ENCODE data around the gene IMP4. TPM values are rescaled to one million over a fixed set of nuclear protein-coding genes. Genes with fewer than 3 reads are reported as not detected.

Gene IMP4
- total RNA-seq, 1 experiment from 2014 or later = 103 TPM

DNA sequence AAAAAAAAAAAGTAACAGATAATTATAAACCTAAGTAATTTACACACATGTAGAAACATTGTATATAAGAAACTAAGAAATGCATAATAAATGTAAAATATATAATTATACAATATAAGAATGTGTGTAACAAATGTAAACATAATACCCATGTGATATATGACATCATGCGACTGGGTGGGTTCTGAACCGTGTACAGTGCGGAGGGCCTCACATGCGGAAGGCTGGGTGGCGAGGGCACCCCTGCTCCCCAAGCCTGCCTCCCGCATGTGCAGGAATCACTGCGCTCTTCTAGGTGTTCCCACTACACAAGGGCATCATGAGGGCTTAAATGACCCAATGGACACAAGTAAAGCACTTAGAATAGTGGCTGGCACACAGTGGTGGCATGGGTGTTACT, 15.2 kb downstream of the IMP4 start:
- DNase-seq (ENCODE audit: low read depth) = no peak

DNA sequence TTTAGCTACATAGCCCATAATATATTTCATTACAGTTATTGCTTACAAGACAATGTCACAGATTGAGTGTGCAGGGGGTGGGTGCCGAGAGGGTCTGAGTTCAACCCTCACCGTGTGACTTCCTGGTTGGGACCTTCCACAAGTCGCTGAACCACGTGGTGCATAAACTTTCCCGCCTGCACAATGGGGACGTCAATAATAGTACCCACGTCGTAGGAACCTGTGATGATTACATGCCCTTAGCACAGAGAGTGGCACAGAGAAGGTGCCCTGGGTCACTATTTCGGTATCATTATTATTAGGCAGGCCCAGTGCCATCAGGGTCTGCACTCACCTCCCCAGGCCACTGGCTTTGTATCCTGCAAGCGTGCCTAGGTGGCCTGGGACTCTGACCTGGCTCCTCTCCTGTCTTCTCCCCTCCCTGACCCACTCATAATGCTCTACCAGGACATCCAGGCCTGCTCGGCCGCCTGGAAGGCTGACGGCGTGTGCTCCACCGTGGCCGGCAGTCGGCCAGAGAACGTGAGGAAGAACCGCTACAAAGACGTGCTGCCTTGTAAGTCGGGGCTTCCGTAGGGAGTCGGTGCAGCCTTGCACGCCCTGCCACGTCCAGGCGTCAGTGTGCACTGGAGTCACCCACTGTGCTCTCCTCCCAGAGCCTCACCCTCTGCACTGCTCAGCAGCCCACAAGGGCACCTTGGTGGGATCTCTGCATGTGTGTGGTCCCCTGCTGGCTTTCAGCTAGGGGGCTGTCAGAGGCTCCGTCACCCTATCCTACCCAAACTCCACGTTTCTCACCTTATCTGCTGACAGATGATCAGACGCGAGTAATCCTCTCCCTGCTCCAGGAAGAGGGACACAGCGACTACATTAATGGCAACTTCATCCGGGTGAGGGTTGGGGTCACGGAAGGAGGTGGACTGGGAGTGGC, 16.0 kb downstream of the IMP4 start:
- DNase-seq (ENCODE audit: low read depth) = no peak

DNA sequence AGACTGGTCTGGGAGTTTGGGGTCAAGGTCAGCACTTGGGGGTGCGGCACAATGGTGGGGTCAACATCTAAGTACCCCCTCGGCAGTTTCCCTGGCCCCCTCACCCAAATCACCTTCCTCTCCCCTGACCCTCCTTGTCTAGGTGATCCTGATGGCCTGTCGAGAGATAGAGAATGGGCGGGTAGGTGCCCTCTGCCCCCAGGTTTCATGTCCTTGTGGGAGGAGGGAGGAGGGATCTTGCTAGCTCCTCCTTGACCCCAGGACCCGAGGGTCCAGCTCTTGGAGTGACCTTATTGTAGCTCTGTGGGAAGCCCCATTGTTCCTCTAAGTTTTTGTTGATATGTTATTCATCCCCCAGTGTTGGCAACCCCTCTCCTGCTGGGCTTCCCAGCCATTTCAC, 16.8 kb downstream of the IMP4 start:
- DNase-seq (ENCODE audit: low read depth) = no peak

DNA sequence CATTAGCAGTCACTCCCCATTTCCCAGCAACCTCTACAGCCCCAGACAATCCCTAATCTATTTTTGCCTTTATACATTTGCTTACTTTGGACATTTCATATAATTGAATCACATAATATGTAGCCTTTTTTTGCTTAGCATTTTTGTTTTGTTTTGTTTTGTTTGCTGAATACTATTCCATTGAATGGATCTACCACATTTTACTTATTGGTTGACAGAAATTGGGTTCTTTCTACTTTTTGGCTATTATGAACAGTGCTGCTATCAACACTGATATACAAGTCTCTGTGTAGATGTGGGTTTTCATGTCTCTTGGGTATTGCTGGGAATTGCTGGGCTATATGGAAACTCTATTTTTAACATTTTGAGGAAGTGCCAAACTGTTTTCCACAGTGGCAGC, 20.8 kb downstream of the IMP4 start:
- DNase-seq (ENCODE audit: low read depth) = no peak

- DNase-seq (ENCODE audit: low read depth) = no peak
Observed at GRCh38 chr2:130365075-130365474, 22.4 kb downstream of the IMP4 start.

- no peak for DNase-seq (ENCODE audit: low read depth)
Observed at GRCh38 chr2:130365963-130366362, 23.3 kb downstream of the IMP4 start.

DNA sequence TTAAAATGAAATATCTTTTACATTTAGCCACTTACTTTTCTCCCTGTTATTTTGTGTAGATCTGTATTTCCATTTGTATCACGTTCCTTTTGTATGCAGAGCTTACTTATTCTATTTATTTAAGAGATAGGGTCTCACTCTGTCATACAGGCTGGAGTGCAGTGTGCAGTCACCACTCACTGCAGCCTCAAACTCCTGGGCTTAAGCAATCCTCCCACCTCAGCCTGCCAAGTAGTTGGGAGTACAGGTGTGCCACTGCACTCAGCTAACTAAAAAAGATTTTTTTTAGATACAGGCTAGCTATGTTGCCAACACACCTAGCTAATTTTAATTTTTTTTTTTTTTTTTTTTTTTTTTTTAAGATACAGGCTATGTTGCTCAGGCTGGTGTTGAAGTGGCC, 24.0 kb downstream of the IMP4 start:
- no peak for DNase-seq (ENCODE audit: low read depth)

- no peak for DNase-seq (ENCODE audit: low read depth)
Observed at GRCh38 chr2:130368786-130369185, 26.1 kb downstream of the IMP4 start.

GRCh38 chr2:130369311-130369964, 26.7 kb downstream of the IMP4 start:
- DNase-seq (ENCODE audit: low read depth) = no peak

DNA sequence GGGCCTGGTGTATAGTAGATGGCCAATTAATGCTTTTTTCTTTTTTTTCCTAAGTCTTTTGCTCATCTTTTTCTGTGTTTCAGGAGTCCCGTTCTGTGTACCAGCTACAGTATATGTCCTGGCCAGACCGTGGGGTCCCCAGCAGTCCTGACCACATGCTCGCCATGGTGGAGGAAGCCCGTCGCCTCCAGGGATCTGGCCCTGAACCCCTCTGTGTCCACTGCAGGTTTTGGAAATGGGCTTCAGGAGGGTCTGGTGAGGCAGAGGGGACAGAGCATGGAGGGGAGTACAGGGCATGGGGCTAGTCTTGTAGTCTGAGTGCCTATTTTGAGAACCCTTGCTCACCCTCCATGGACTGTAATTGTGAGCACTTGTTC, 27.3 kb downstream of the IMP4 start:
- no peak for DNase-seq (ENCODE audit: low read depth)

DNA sequence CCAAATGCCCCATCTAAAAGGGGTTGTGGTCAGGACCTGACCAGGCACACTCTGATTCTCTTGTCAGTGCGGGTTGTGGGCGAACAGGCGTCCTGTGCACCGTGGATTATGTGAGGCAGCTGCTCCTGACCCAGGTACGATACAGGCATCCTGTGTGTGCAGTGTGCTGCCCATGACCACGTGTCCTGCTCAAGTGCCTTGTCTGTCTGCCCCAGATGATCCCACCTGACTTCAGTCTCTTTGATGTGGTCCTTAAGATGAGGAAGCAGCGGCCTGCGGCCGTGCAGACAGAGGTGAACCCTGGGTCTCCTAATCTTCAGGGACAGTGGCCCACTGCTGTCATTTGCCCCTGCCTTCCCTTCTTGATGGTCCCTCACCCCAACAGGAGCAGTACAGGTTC, 27.8 kb downstream of the IMP4 start:
- no peak for DNase-seq (ENCODE audit: low read depth)

DNA sequence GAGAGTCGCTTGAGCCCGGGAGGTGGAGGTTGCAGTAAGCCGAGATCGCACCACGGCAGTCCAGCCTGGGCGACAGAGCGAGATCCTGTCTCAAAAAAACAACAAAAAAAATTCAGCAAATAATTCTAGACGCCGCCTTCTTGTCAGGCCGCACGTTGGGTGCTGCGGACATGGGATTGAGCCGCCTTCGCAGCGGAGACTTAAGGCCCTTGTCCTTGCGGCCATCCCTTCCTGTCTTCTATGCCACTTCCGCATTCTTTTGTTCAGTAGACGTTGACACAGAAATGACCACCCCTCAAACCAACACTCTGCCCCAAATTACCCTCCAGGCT, 29.0 kb downstream of the IMP4 start:
- peak; percentile 72 for DNase-seq (ENCODE audit: low read depth)

DNA sequence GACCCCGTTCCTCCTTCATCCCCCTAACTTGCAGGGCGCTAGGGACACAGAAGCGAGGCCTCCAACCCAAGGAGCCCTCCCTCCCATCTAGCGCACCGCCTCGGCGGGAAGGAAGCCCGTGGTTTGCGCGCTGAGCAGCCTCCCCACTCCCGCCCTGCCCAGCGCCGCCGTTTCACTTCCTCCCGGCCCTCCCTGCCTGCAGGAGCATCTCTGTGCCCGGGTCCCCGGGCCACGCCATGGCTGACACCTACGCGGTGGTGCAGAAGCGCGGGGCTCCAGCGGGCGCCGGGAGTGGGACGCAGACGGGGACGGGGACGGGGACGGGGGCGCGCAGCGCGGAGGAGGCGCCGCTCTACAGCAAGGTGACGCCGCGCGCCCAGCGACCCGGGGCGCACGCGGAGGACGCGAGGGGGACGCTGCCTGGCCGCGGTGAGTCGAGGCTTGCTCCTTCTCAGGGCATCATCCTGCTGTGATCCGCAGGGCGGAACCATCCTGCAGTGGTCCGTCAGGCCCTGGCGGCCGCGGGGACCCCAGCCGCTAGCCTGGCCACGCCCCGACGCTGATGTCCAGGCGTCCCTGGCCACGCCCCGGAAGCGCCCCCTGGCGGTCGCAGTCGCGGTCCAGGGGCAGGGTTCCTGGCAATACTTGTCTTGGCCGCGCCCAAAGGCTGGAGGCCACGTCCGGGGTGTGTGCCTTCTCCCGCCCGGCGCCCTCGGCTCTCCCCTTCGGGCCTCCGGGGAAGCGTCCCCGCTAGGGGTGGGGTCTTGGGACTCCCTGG, 29.5 kb downstream of the IMP4 start:
- peak; percentile 87 for DNase-seq (ENCODE audit: low read depth)

DNA sequence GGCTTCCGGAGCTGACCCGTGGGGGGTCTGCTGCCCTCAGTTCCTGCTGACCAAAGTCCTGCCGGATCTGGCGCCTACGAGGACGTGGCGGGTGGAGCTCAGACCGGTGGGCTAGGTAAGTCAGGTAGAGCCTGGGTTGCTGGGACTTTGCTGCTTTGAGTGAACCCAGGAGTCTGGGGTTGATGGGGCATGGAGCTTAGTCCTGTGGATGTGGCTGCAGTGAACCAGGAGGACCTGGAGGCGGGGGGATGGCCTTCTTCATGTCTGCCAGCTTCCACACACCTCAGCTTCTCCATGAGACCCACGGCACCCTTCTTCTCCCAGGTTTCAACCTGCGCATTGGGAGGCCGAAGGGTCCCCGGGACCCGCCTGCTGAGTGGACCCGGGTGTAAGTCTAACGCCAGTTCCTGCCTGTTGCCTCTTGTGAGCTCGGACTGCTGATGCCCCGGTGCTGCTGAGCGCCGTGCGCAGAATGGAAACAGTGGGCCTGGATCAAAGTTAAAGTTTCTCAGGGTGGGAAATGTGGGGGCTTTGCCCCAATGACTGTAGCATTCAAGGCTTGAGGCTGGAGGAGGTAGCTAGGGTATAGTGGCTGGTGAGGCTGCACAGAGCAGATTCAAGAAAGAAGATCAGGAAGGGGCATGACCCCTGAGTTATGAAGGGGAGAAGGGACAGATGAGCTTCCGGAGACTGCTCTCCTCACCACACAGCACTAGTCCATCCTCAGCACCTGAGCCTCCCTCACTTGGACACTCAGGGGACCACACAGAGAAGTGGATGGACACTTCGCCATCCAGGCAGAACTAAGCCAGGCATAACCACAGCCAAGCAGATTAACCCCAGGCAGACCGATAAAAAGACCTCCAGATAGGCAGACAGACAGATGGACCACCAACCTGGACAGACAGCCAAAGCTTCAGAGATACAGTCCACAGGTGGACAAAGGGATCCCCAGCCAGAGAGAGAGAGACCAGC, 30.4 kb downstream of the IMP4 start:
- DNase-seq (ENCODE audit: low read depth) = no peak

- DNase-seq (ENCODE audit: low read depth) = no peak
Observed at GRCh38 chr2:130373808-130374365, 31.2 kb downstream of the IMP4 start.

DNA sequence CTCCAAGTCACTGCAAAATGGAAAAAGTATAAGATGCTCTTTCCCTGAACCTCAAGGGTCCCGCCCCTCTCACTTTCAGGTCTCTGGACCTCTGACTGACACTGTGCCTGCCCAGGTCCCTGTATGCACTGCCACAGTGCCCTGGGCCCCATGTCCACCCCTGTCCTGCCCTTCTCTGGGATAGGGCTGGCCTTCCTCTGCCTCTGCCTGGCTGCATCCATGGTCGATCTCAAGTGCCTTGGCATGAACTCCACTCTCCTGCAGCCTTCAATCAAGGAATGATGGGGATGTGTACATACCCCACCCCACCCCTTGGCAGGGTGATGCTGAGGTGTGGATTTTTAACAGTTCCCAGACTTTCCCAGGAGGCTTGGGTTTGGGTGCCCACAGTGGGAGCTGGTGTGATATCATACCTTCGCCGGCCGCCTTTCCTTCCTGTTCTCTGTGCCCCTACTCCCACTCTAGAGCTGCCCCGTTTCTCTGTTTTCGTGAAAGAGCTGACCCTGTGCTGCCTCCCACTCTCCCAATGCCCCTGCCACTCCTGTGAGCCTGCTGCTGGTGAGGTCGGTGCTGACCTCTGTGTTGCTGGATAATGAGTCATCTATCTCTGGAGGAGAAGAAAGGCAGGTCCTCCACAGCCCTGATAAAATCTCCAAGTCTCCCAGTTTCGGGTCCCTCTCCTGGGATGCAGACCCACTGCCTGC, 32.0 kb downstream of the IMP4 start:
- peak; percentile 51 for DNase-seq (ENCODE audit: low read depth)

GRCh38 chr2:130375291-130376266, 32.9 kb downstream of the IMP4 start:
- DNase-seq (ENCODE audit: low read depth) = no peak

DNA sequence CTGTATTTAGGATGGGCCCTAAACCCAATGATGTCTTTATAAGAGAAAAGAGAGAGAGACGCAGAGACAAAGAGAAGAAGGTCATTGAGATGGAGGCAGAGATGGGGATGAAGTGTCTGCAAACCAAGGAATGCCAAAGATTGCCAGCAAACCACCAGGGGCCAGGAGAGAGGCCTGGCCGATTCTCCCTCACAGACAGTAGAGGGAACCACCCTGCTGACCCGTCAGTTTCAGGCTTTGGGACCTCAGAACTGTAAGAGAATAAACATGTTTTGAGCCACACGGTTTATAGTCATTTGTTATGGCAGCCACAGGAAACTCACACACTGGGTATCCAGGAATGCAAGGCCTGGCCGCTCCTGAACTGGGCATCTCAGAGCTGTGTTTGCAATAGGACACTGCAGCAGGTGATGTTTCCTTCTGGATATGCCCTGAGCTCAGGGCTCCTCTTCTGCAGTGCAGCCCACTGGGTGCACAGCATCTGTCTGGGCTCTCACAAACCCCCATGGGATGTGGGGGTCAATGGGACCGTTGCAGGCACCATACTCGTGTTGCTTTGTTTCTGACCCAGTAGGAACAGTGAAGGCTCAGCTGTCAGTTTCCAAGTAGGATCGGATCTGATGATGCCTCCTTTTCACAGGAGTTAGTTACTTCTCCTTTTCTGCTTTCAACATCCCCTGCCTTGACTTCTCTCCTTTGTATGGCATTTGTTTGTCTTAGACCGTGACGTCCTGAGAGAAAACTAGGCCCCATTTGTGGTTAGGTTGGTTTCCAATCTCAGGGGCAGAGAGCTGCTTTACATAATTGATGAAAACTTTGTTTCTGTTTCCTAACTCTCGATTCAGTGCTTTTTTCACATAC, 34.0 kb downstream of the IMP4 start:
- no peak for DNase-seq (ENCODE audit: low read depth)
